Hepatocyte (in vitro differentiated cells): Measurements from ENCODE around the gene GPI. TPM values are rescaled to one million over a fixed set of nuclear protein-coding genes. Genes with fewer than 3 reads are reported as not detected.

ENCODE experiments used
- DNase-seq: peaks from one replicate; pipeline ENCODE4 v3.0.0-alpha.2; 2016; ENCODE audit warnings: low spot score
- H2AFZ ChIP-seq: fragments of 200-600 bp; sonication (generic); 2 replicates; pipeline ENCODE4 v1.6.0; 2016; ENCODE audit warnings: antibody characterized with exemption, mild to moderate bottlenecking
- H3K27ac ChIP-seq: fragments of 200-600 bp; sonication (generic); 2 replicates; pipeline ENCODE4 v1.5.1; 2016; ENCODE audit warnings: mild to moderate bottlenecking
- H3K27me3 ChIP-seq: fragments of 200-600 bp; sonication (generic); 2 replicates; pipeline ENCODE4 v1.6.1; 2016
- H3K36me3 ChIP-seq: fragments of 200-600 bp; sonication (generic); replicated peaks from 2 replicates; pipeline ENCODE4 v1.5.1; 2016; ENCODE audit warnings: low read depth; ENCODE audit not compliant: insufficient read depth
- H3K4me1 ChIP-seq: fragments of 200-600 bp; sonication (generic); 2 replicates; pipeline ENCODE4 v1.5.1; 2016; ENCODE audit warnings: mild to moderate bottlenecking, moderate library complexity; ENCODE audit not compliant: insufficient read depth
- H3K4me2 ChIP-seq: fragments of 200-600 bp; sonication (generic); 2 replicates; pipeline ENCODE4 v1.6.0; 2016
- H3K4me3 ChIP-seq: fragments of 200-600 bp; sonication (generic); 2 replicates; pipeline ENCODE4 v1.5.1; 2016; ENCODE audit warnings: mild to moderate bottlenecking
- H3K79me2 ChIP-seq: fragments of 200-600 bp; sonication (generic); 2 replicates; pipeline ENCODE4 v1.6.0; 2017; ENCODE audit warnings: mild to moderate bottlenecking
- H3K9me2 ChIP-seq: fragments of 200-600 bp; sonication (generic); replicated peaks from 2 replicates; pipeline ENCODE4 v1.6.0; 2017; ENCODE audit warnings: mild to moderate bottlenecking; ENCODE audit not compliant: insufficient read depth
- H3K9me3 ChIP-seq: fragments of 200-600 bp; sonication (generic); 2 replicates; pipeline ENCODE4 v1.5.1; 2016; ENCODE audit warnings: low read depth, mild to moderate bottlenecking
- H4K20me1 ChIP-seq: fragments of 200-600 bp; sonication (generic); 2 replicates; pipeline ENCODE4 v1.6.0; 2016; ENCODE audit warnings: mild to moderate bottlenecking; ENCODE audit not compliant: insufficient read depth, poor library complexity, severe bottlenecking
- EZH2 ChIP-seq: fragments of 200-600 bp; sonication (generic); IDR thresholded peaks from 2 replicates; pipeline ENCODE4 v1.6.1; 2016; ENCODE audit warnings: antibody characterized with exemption, mild to moderate bottlenecking, borderline replicate concordance
- EZH2phosphoT487 ChIP-seq: fragments of 200-600 bp; sonication (generic); IDR thresholded peaks from one replicate; pipeline ENCODE4 v1.6.1; 2018; ENCODE audit warnings: antibody characterized with exemption, mild to moderate bottlenecking, low read depth, moderate library complexity; ENCODE audit not compliant: unreplicated experiment, severe bottlenecking
- WGBS: methylation state at CpG from one replicate; pipeline ENCODE4 v1.1.6; 2016; ENCODE audit warnings: low lambda C conversion rate; ENCODE audit errors: missing lambda C conversion rate; 5-methylcytosine and 5-hydroxymethylcytosine counted together
- polyA plus RNA-seq: library from polyadenylated mRNA; unstranded; fragments of >200 nt; fragmentation: Nextera tagmentation; extraction: Ambion mirVana; gene quantifications from 2 replicates; pipeline ENCODE4 v1.2.1, GENCODE V29; 2016
- total RNA-seq: library from RNA; depleted of rRNA; stranded (reverse); fragments of >200 nt; gene quantifications from 2 replicates; pipeline ENCODE4 v1.2.3, GENCODE V29; 2014
- TF ChIP-seq, protein P1 (sequence below): fragments of 200-600 bp; sonication (generic); IDR thresholded peaks from 2 replicates; pipeline ENCODE4 v1.5.1; 2016; ENCODE audit warnings: antibody characterized with exemption, mild to moderate bottlenecking; ENCODE audit not compliant: poor library complexity

Gene GPI
- total and polyA plus RNA-seq, 2 experiments from 2014 or later, result 117 to 120 TPM

DNA sequence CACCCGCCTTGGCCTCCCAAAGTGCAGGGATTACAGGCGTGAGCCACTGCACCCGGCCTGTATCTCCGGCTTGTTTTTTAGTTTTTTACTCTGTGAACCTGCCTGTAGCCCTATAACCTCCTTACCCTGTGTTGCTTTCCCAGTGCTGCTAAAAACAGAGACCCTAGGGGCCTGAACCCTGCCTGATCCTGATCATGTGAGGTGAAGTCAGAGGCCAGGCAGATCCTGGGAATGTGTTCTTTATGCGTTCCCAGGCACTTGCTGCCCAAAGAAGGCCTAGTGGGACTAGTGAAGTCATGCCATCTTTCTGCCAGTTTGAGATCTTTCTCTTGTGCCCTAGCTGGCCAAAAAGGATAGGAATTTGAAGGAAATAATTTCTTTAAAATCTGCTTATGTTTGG is 67.8 kb downstream of the GPI start:
- WGBS, result 92% methylated on average over 5 of the region's 5 CpGs
- Histone ChIP-seq H2AFZ (no peak overlapping the region), H4K20me1 (peaks cover 52% of the 10 kb centered on the region), H3K27me3 (no peaks in the 10 kb centered on the region), H3K79me2 (peaks cover 93% of the 10 kb centered on the region), H3K36me3 (no peaks in the 10 kb centered on the region), H3K9me2 (no peaks in the 10 kb centered on the region), H3K4me2 (no peak overlapping the region), H3K4me3 (no peak overlapping the region), H3K9me3 (no peaks in the 10 kb centered on the region), H3K27ac (no peak overlapping the region), H3K4me1 (peaks cover 18% of the 10 kb centered on the region)
- no peak for DNase-seq
- no peak for TF ChIP-seq EZH2phosphoT487
- TF ChIP-seq, protein P1, sequence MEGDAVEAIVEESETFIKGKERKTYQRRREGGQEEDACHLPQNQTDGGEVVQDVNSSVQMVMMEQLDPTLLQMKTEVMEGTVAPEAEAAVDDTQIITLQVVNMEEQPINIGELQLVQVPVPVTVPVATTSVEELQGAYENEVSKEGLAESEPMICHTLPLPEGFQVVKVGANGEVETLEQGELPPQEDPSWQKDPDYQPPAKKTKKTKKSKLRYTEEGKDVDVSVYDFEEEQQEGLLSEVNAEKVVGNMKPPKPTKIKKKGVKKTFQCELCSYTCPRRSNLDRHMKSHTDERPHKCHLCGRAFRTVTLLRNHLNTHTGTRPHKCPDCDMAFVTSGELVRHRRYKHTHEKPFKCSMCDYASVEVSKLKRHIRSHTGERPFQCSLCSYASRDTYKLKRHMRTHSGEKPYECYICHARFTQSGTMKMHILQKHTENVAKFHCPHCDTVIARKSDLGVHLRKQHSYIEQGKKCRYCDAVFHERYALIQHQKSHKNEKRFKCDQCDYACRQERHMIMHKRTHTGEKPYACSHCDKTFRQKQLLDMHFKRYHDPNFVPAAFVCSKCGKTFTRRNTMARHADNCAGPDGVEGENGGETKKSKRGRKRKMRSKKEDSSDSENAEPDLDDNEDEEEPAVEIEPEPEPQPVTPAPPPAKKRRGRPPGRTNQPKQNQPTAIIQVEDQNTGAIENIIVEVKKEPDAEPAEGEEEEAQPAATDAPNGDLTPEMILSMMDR, result no peak
- no peak for TF ChIP-seq EZH2

DNA sequence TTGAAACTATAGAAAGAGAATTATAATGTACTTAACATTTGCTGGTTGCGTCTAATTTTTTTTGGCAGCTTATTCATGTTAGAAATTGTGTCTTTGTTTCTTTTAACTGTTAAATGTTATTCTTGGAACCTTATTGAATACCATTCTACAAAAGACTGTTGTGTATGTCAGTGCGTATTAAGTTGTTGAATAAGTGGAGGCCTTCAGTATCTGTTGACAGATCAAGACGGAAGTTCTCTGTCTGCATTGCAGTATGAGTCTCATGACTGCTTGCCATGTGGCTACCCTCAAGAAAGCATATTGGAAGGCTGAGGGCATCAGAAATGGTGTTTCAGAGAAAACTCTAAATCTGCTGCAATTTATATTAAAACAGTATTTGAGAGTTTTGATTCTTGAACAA is 71.7 kb downstream of the GPI start:
- Histone ChIP-seq H3K9me3 (no peaks in the 10 kb centered on the region), H4K20me1 (peaks cover 27% of the 10 kb centered on the region), H3K79me2 (peaks cover 90% of the 10 kb centered on the region), H3K4me3 (no peak overlapping the region), H2AFZ (no peak overlapping the region), H3K4me2 (no peak overlapping the region), H3K9me2 (no peaks in the 10 kb centered on the region), H3K27me3 (no peaks in the 10 kb centered on the region), H3K4me1 (no peaks in the 10 kb centered on the region), H3K27ac (no peak overlapping the region), H3K36me3 (no peaks in the 10 kb centered on the region)
- WGBS, result 98% methylated on average over 3 of the region's 3 CpGs
- no peak for DNase-seq
- TF ChIP-seq EZH2phosphoT487, result no peak
- TF ChIP-seq, protein P1, result no peak
- TF ChIP-seq EZH2, result no peak

DNA sequence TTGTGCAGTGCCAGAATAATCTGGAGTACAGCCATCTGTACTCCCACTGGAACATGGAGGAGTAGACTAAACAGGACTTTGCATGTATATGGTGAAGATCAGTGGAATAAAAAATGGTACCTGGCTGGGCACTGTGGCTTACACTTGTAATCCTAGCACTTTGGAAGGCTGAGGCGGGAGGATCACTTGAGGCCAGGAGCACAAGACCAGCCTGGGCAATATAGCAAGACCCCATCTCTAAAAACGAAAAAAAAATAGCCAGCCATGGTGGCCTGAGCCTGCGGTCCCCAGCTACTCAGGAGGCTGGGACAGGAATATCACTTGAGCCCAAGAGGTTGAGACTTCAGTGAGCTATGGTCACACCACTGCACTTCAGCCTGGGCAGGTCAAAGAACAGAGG is 83.2 kb downstream of the GPI start:
- Histone ChIP-seq H3K27me3 (no peaks in the 10 kb centered on the region), H3K4me1 (no peaks in the 10 kb centered on the region), H3K9me3 (no peaks in the 10 kb centered on the region), H3K79me2 (peaks cover 4% of the 10 kb centered on the region), H3K4me3 (no peak overlapping the region), H4K20me1 (no peaks in the 10 kb centered on the region), H3K27ac (no peak overlapping the region), H3K9me2 (no peaks in the 10 kb centered on the region), H3K4me2 (no peak overlapping the region), H3K36me3 (peaks cover 4% of the 10 kb centered on the region), H2AFZ (no peak overlapping the region)
- WGBS, result 100% methylated on average over 3 of the region's 3 CpGs
- no peak for DNase-seq
- no peak for TF ChIP-seq EZH2
- no peak for TF ChIP-seq EZH2phosphoT487

Other genes starting within 250 kb of the GPI start
- gene LSM14A, start 192.7 kb upstream of the GPI start, total RNA-seq, result 81.0 and 96.5 TPM in 2 replicates
- 59.9 and 64.7 TPM in 2 replicates for gene LSM14A, start 192.7 kb upstream of the GPI start, polyA plus RNA-seq
- 15.4 and 16.3 TPM in 2 replicates for gene GARRE1, start 110.6 kb upstream of the GPI start, total RNA-seq
- gene GARRE1, start 110.6 kb upstream of the GPI start, polyA plus RNA-seq, result 9.0 and 10.2 TPM in 2 replicates
- gene PDCD2L, start 39.2 kb downstream of the GPI start, total RNA-seq, result 9.8 and 12.4 TPM in 2 replicates
- 6.3 and 7.3 TPM in 2 replicates for gene PDCD2L, start 39.2 kb downstream of the GPI start, polyA plus RNA-seq
- gene UBA2, start 63.2 kb downstream of the GPI start, total RNA-seq, result 112 and 125 TPM in 2 replicates
- gene UBA2, start 63.2 kb downstream of the GPI start, polyA plus RNA-seq, result 61.4 and 65.0 TPM in 2 replicates
- 21.5 and 29.3 TPM in 2 replicates for gene WTIP, start 116.6 kb downstream of the GPI start, total RNA-seq
- gene WTIP, start 116.6 kb downstream of the GPI start, polyA plus RNA-seq, result 17.1 and 18.1 TPM in 2 replicates